SU-DHL-6 (cell line): Measurements from ENCODE around the gene ABCB9.

ENCODE experiments used
- H2AFZ ChIP-seq: fragments of 200-600 bp; sonication (generic); 2 replicates; pipeline ENCODE4 v1.6.1; 2014; ENCODE audit warnings: low read depth, mild to moderate bottlenecking, moderate library complexity, mixed read lengths, antibody characterized with exemption, low read length; ENCODE audit not compliant: severe bottlenecking
- H3F3A ChIP-seq: fragments of 200-600 bp; shearing (Covaris generic); 2 replicates; pipeline ENCODE4 v1.6.0; 2016; ENCODE audit warnings: antibody characterized with exemption, mild to moderate bottlenecking; ENCODE audit not compliant: insufficient read depth
- H3K27ac ChIP-seq: fragments of 200-600 bp; sonication (generic); 2 replicates; pipeline ENCODE4 v1.5.1; 2016; ENCODE audit warnings: low read depth, mild to moderate bottlenecking, low read length, moderate library complexity, mixed read lengths
- H3K27me3 ChIP-seq: fragments of 200-600 bp; sonication (generic), shearing (Covaris generic); 2 replicates; pipeline ENCODE4 v1.6.0; 2014; ENCODE audit warnings: mild to moderate bottlenecking, low read length
- H3K36me3 ChIP-seq: fragments of 200-600 bp; sonication (generic); 2 replicates; pipeline ENCODE4 v1.6.1; 2014; ENCODE audit warnings: mild to moderate bottlenecking, low read length, mixed read lengths
- H3K4me2 ChIP-seq: fragments of 300-600, 200-600 bp; shearing (Covaris generic), sonication (generic); 2 replicates; pipeline ENCODE4 v1.6.0; 2014; ENCODE audit warnings: low read length, low read depth, mild to moderate bottlenecking; ENCODE audit not compliant: poor library complexity, severe bottlenecking
- H3K4me3 ChIP-seq: fragments of 200-600 bp; sonication (generic); 2 replicates; pipeline ENCODE4 v1.5.1; 2014; ENCODE audit warnings: antibody characterized with exemption, low read length, mild to moderate bottlenecking, mixed read lengths; ENCODE audit not compliant: insufficient read depth, poor library complexity, severe bottlenecking
- H3K79me2 ChIP-seq: fragments of 200-600 bp; sonication (generic); 2 replicates; pipeline ENCODE4 v1.6.1; 2014; ENCODE audit warnings: mild to moderate bottlenecking, low read length, moderate library complexity; ENCODE audit not compliant: insufficient read depth
- H3K9ac ChIP-seq: fragments of 200-600 bp; sonication (generic); 2 replicates; pipeline ENCODE4 v1.7.0; 2014; ENCODE audit warnings: mild to moderate bottlenecking, low read length
- H3K9me2 ChIP-seq: fragments of 200-600 bp; sonication (generic); replicated peaks from 2 replicates; pipeline ENCODE4 v1.6.1; 2014; ENCODE audit warnings: low read length; ENCODE audit not compliant: insufficient read depth
- H3K9me3 ChIP-seq: fragments of 200-600 bp; sonication (generic); 2 replicates; pipeline ENCODE4 v1.6.1; 2014; ENCODE audit warnings: low read length, mixed read lengths; ENCODE audit not compliant: insufficient read depth
- H4K20me1 ChIP-seq: fragments of 200-600 bp; sonication (generic); 2 replicates; pipeline ENCODE4 v1.6.1; 2014; ENCODE audit warnings: low read depth, mild to moderate bottlenecking, antibody characterized with exemption, low read length, moderate library complexity, mixed read lengths
- CTCF ChIP-seq: fragments of 200-600 bp; sonication (generic); IDR thresholded peaks from one replicate; pipeline ENCODE4 v1.5.1; 2017; ENCODE audit warnings: antibody characterized with exemption, mild to moderate bottlenecking, low read length, moderate library complexity; ENCODE audit not compliant: insufficient read depth, poor library complexity, severe bottlenecking
- EZH2phosphoT487 ChIP-seq: fragments of 200-600 bp; sonication (generic), shearing (Covaris generic); conservative IDR thresholded peaks from 2 replicates; pipeline ENCODE4 v1.6.1; 2018; ENCODE audit warnings: mild to moderate bottlenecking, antibody characterized with exemption, low read length, moderate library complexity, mixed read lengths

Gene ABCB9

GRCh38 chr12:122956035-122956434 lies 10.2 kb downstream of the ABCB9 start:
- H3K36me3 ChIP-seq: no peaks in the 10 kb centered on the region
- TF ChIP-seq EZH2phosphoT487 (no peak), CTCF (no peak)
- H3K9ac ChIP-seq: no peak overlapping the region
- no peaks in the 10 kb centered on the region for H3K27me3 ChIP-seq
- H3K4me3 ChIP-seq: no peak overlapping the region
- no peaks in the 10 kb centered on the region for H3F3A ChIP-seq
- H3K27ac ChIP-seq: no peak overlapping the region
- no peak overlapping the region for H2AFZ ChIP-seq
- H3K79me2 ChIP-seq: no peaks in the 10 kb centered on the region
- no peaks in the 10 kb centered on the region for H4K20me1 ChIP-seq
- no peaks in the 10 kb centered on the region for H3K9me3 ChIP-seq
- H3K4me2 ChIP-seq: no peak overlapping the region
- H3K9me2 ChIP-seq: no peaks in the 10 kb centered on the region

- no peaks in the 10 kb centered on the region for H3K36me3 ChIP-seq
- H3K4me3 ChIP-seq: no peak overlapping the region
- H3K27me3 ChIP-seq: no peaks in the 10 kb centered on the region
- H3K27ac ChIP-seq: no peak overlapping the region
- no peak overlapping the region for H3K4me2 ChIP-seq
- H3K9me2 ChIP-seq: no peaks in the 10 kb centered on the region
- TF ChIP-seq EZH2phosphoT487 (no peak), CTCF (no peak)
- H3K9me3 ChIP-seq: no peaks in the 10 kb centered on the region
- H3K9ac ChIP-seq: no peak overlapping the region
- no peaks in the 10 kb centered on the region for H4K20me1 ChIP-seq
- H2AFZ ChIP-seq: no peak overlapping the region
- no peaks in the 10 kb centered on the region for H3K79me2 ChIP-seq
- H3F3A ChIP-seq: no peaks in the 10 kb centered on the region
Measured at GRCh38 chr12:122955156-122955555, 11.1 kb downstream of the ABCB9 start.

- no peak overlapping the region for H3K4me2 ChIP-seq
- H3K79me2 ChIP-seq: no peaks in the 10 kb centered on the region
- TF ChIP-seq CTCF: peak; percentile 53
- TF ChIP-seq EZH2phosphoT487: no peak
- H2AFZ ChIP-seq: no peak overlapping the region
- no peak overlapping the region for H3K9ac ChIP-seq
- H3K4me3 ChIP-seq: no peak overlapping the region
- no peaks in the 10 kb centered on the region for H3K27me3 ChIP-seq
- H3K27ac ChIP-seq: no peak overlapping the region
- H3K9me2 ChIP-seq: no peaks in the 10 kb centered on the region
- no peaks in the 10 kb centered on the region for H3K9me3 ChIP-seq
- H3K36me3 ChIP-seq: no peaks in the 10 kb centered on the region
- no peaks in the 10 kb centered on the region for H3F3A ChIP-seq
- H4K20me1 ChIP-seq: no peaks in the 10 kb centered on the region
Measured at GRCh38 chr12:122951979-122952892, 14.0 kb downstream of the ABCB9 start.
